Panc1 (cell line): Measurements from ENCODE around the gene ROMO1. TPM values are rescaled to one million over a fixed set of nuclear protein-coding genes. Genes with fewer than 3 reads are reported as not detected.

Source experiments
- ATAC-seq: fragments of 200-7000 bp; cut with Tn5 transposase; 2 replicates; pipeline ENCODE4 v1.9.1; 2020; ENCODE audit warnings: mild to moderate bottlenecking, moderate library complexity
- BruUV-seq: library from RNA; stranded (reverse); fragments of 400-500 nt; replicated peaks from 2 replicates; lab custom pipeline; 2021; lab: Mats Ljungman, UMichigan
- CTCF ChIA-PET: fragments of 300-600 bp; sonication (Branson Sonifier 250); formaldehyde crosslinking; loops from one replicate; lab custom pipeline; 2022; ENCODE audit warnings: antibody characterized with exemption; lab: Charles Lee
- POLR2A ChIA-PET: fragments of 300-600 bp; sonication (Branson Sonifier 250); formaldehyde crosslinking; loops from one replicate; lab custom pipeline; 2022; ENCODE audit warnings: antibody characterized with exemption; lab: Charles Lee
- DNase-seq: peaks from one replicate; pipeline ENCODE4 v3.0.0-alpha.2; 2010; ENCODE audit warnings: low read depth, low spot score
- H3K27ac ChIP-seq: 2 replicates; pipeline ENCODE4 v1.5.1; 2011; ENCODE audit warnings: mild to moderate bottlenecking, low read length, inconsistent platforms
- H3K27me3 ChIP-seq: fragments of 200-500 bp; sonication (Bioruptor generic); 2 replicates; pipeline ENCODE4 v1.6.0; 2014; ENCODE audit warnings: low read length, inconsistent platforms; ENCODE audit not compliant: control insufficient read depth, insufficient read depth
- H3K36me3 ChIP-seq: fragments of 200-500 bp; sonication (Bioruptor generic); 2 replicates; pipeline ENCODE4 v1.5.1; 2014; ENCODE audit warnings: inconsistent platforms, mild to moderate bottlenecking, low read length, moderate library complexity; ENCODE audit not compliant: control insufficient read depth, insufficient read depth
- H3K4me1 ChIP-seq: 2 replicates; pipeline ENCODE4 v1.5.1; 2011; ENCODE audit warnings: inconsistent platforms, mild to moderate bottlenecking, low read length, moderate library complexity; ENCODE audit not compliant: control insufficient read depth, insufficient read depth
- H3K4me3 ChIP-seq, 2 experiments: 2 replicates each; pipeline ENCODE4 v1.5.1; 2011 to 2012; ENCODE audit warnings: low read depth in 2 of 2, low read length in 2 of 2, mild to moderate bottlenecking in 2 of 2, inconsistent platforms in 1 of 2, moderate library complexity in 1 of 2
- H3K9me3 ChIP-seq: fragments of 200-500 bp; sonication (Bioruptor generic); 2 replicates; pipeline ENCODE4 v1.5.1; 2014; ENCODE audit warnings: low read depth, mild to moderate bottlenecking, inconsistent platforms, low read length, moderate library complexity; ENCODE audit not compliant: control insufficient read depth, insufficient read depth
- CTCF ChIP-seq: fragments of 450-650 bp; IDR thresholded peaks from 2 replicates; pipeline ENCODE4 v1.5.1; 2017; ENCODE audit warnings: mild to moderate bottlenecking
- POLR2AphosphoS5 ChIP-seq: IDR thresholded peaks from 2 replicates; pipeline ENCODE4 v1.6.1; 2012; ENCODE audit warnings: mild to moderate bottlenecking, low read depth, low read length, moderate library complexity
- REST ChIP-seq, 2 experiments: IDR thresholded peaks; 2 replicates each; pipeline ENCODE4 v1.6.1; 2011 to 2012; ENCODE audit warnings: low read depth in 2 of 2, control low read depth in 1 of 2, low read length in 1 of 2, mild to moderate bottlenecking in 1 of 2, moderate library complexity in 1 of 2; ENCODE audit not compliant: insufficient read depth in 1 of 2
- SIN3A ChIP-seq: IDR thresholded peaks from 2 replicates; pipeline ENCODE4 v1.6.1; 2012; ENCODE audit warnings: low read depth, mild to moderate bottlenecking, low read length, moderate library complexity, borderline replicate concordance; ENCODE audit not compliant: insufficient read depth
- TCF7L2 ChIP-seq: IDR thresholded peaks from 2 replicates; pipeline ENCODE4 v1.6.1; 2011; ENCODE audit warnings: mild to moderate bottlenecking, low read depth, low read length, inconsistent platforms
- in situ Hi-C: cut with HindIII; loops from 2 replicates; pipeline ENCODE4 v1.10.0; 2016; ENCODE audit warnings: low sequenced_read_pairs, low pct_unique_long_range_greater_than_20kb
- intact Hi-C: fragments of 100-400 bp; cut with micrococcal nuclease; formaldehyde crosslinking; loops from one replicate; pipeline ENCODE4 v1.10.0; 2022; ENCODE audit not compliant: unreplicated experiment
- total RNA-seq: library from RNA; stranded (reverse); gene quantifications from one replicate; pipeline ENCODE4 v1.2.1, GENCODE V29; 2021; ENCODE audit not compliant: unreplicated experiment

ROMO1 gene
- total RNA-seq, 1 experiment from 2014 or later, result 319 TPM

DNA sequence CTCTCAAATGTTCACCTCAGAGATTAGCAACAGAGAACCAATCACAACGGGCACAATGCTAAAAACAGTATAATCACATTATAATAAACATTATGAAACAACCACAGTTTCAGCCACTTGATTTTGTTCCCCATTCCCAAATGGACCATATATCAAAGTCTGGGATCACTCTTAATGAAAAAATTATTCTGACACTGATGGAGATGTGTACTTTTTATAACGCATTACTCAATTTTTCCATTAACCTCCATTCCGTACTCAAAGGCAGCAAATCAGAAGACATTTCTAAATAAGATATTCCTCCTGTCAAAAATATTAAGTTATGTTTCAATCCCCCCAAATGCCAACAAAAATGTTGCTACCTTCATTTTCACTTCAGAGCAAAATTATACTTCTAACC is 37.3 kb upstream of the ROMO1 start:
- DNase-seq (no peak), ATAC-seq (no peak)
- in situ Hi-C loops (no loop called here), intact Hi-C loops (no loop called here)
- H3K4me3 ChIP-seq, result peak overlapping the region; percentile 9 to 93; a peak in 3 of 4 replicates
- no peaks in the 10 kb centered on the region; the same call in 1 of the 2 replicates for H3K36me3 ChIP-seq
- BruUV-seq, result no TSS peak
- H3K4me1 ChIP-seq, result peaks cover 23% of the 10 kb centered on the region
- H3K27ac ChIP-seq, result no peak overlapping the region
- no peaks in the 10 kb centered on the region for H3K9me3 ChIP-seq
- ChIA-PET CTCF (no interaction called here), POLR2A (interaction anchor here (0.5 kb wide), 1 partner anchor 49 kb away, joined by 4 read pairs; no protein-coding TSS in a partner anchor)
- no peak for TF ChIP-seq SIN3A
- TF ChIP-seq CTCF, result no peak
- no peak for TF ChIP-seq REST (IDR thresholded peaks at IDR 0.05; ENCODE audit: insufficient read depth in 1 of 2, low read depth in 2 of 2, low read length in 1 of 2)
- TF ChIP-seq TCF7L2, result no peak
- TF ChIP-seq POLR2AphosphoS5, result no peak
- H3K27me3 ChIP-seq, result no peaks in the 10 kb centered on the region

DNA sequence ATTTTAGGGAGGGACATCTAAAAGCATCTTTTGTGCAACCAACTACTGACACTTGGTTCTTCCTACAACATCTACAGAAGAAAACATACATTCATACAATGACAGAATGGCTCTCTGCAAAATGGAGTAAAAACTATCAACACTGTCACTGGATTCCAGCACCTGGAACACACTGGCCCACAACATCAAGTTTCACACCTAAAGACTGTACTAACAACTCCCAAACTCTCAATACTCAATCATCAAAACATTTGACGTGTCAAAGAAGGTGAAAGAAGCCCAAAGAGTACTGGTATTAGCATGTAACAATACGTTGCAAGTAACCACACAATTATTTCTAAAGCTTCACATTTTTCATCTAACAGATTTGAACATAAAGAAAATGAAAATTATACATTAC is 36.7 kb upstream of the ROMO1 start:
- peaks cover 23% of the 10 kb centered on the region for H3K4me1 ChIP-seq
- H3K9me3 ChIP-seq, result no peaks in the 10 kb centered on the region
- ChIA-PET CTCF (no interaction called here), POLR2A (no interaction called here)
- no peaks in the 10 kb centered on the region; the same call in 1 of the 2 replicates for H3K36me3 ChIP-seq
- intact Hi-C loops, result no loop called here
- in situ Hi-C loops, result no loop called here
- ATAC-seq, result no peak
- H3K27me3 ChIP-seq, result no peaks in the 10 kb centered on the region
- H3K27ac ChIP-seq, result 0 out of 2 replicates have a peak overlapping the region, but pooled peaks have one; percentile 19
- no peak for DNase-seq
- no peak; the same call in 1 of the 2 replicates for TF ChIP-seq POLR2AphosphoS5
- no peak for TF ChIP-seq SIN3A
- TF ChIP-seq REST (IDR thresholded peaks at IDR 0.05; ENCODE audit: insufficient read depth in 1 of 2, low read depth in 2 of 2, low read length in 1 of 2), result no peak
- no peak for TF ChIP-seq CTCF
- no peak for TF ChIP-seq TCF7L2
- no TSS peak for BruUV-seq
- H3K4me3 ChIP-seq, result peak overlapping the region; percentile 42 to 93
